HG02884 (cell line): ENCODE measurements around the gene MYO1C.
"Not testable (repeated sequence)": the region's sequence is repeated elsewhere in the genome, so short reads cannot be mapped to it uniquely, and the experiment has no call there.

Experiments
- ATAC-seq: cut with Tn5 transposase; IDR thresholded peaks from one replicate; pipeline ENCODE4 v1.9.1; 2021; ENCODE audit warnings: mild to moderate bottlenecking, moderate library complexity; ENCODE audit not compliant: unreplicated experiment

MYO1C gene

GRCh38 chr17:1509290-1509881 is 16.9 kb upstream of the MYO1C start:
- no peak for ATAC-seq

- ATAC-seq = not testable (repeated sequence)
Observed at GRCh38 chr17:1508709-1509108, 16.2 kb upstream of the MYO1C start.

GRCh38 chr17:1506649-1507267 is 14.3 kb upstream of the MYO1C start:
- ATAC-seq = no peak

GRCh38 chr17:1505586-1505985 is 13.1 kb upstream of the MYO1C start:
- no peak for ATAC-seq

- no peak for ATAC-seq
Observed at GRCh38 chr17:1504866-1505265, 12.4 kb upstream of the MYO1C start.

- ATAC-seq = no peak
Observed at GRCh38 chr17:1503699-1504098, 11.2 kb upstream of the MYO1C start.

- no peak for ATAC-seq
Observed at GRCh38 chr17:1498869-1499268, 6.4 kb upstream of the MYO1C start.

- ATAC-seq = no peak
Observed at GRCh38 chr17:1498233-1498632, 5.7 kb upstream of the MYO1C start.

- ATAC-seq = no peak
Observed at GRCh38 chr17:1497831-1498230, 5.3 kb upstream of the MYO1C start.

GRCh38 chr17:1496869-1497268 is 4.4 kb upstream of the MYO1C start:
- no peak for ATAC-seq

GRCh38 chr17:1495265-1495989 is 2.9 kb upstream of the MYO1C start:
- no peak for ATAC-seq

- no peak for ATAC-seq
Observed at GRCh38 chr17:1494736-1495253, 2.3 kb upstream of the MYO1C start.

- ATAC-seq = no peak
Observed at GRCh38 chr17:1494203-1494602, 1.7 kb upstream of the MYO1C start.

GRCh38 chr17:1493291-1493980 is 950 bp upstream of the MYO1C start:
- ATAC-seq = no peak

- no peak for ATAC-seq
Observed at GRCh38 chr17:1491443-1492248, 840 bp downstream of the MYO1C start.

- no peak for ATAC-seq
Observed at GRCh38 chr17:1490643-1491442, 1.6 kb downstream of the MYO1C start.

GRCh38 chr17:1488826-1489270 is 3.6 kb downstream of the MYO1C start:
- no peak for ATAC-seq

GRCh38 chr17:1487939-1488825 is 4.3 kb downstream of the MYO1C start:
- ATAC-seq = no peak
